COR-L47 (cell line): Measurements from ENCODE around the gene IRF2BPL.

ENCODE experiments used
- DNase-seq: peaks from one replicate; lab custom pipeline; 2025; lab: John Stamatoyannopoulos, UW

The IRF2BPL gene

DNA sequence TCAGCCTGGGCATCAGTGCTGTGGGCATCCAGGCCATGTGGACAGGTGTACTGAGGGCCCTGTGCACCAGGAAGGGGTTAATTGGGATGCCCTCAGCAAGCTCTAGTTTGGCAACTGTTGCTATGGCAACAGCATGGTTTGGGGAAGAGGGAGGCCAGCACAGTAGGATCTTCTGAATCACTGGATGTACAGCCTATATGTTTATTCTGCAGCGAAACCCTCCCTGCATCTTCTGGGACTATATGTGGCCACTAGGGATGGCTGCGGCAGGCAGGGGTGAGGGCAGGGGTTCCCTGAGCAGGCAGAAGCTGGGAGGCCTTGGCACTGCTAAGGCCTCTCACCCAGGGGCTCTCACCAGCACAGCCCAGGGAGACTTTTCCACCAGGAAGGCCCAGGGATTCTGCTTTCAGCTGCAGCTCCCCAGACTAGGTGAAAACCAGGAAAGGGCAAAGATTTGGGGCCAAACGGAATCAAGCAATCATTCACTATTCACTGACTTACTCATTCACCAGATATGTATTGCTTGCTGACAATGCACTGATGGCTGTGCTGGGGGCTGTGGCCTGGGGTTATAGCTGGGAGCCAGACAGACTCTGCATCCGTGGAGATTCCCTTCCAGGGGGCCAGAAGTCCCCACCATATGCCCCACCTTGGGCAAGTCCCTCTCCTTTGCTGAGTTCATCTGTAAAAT lies 42.8 kb downstream of the IRF2BPL start:
- DNase-seq: no peak

DNA sequence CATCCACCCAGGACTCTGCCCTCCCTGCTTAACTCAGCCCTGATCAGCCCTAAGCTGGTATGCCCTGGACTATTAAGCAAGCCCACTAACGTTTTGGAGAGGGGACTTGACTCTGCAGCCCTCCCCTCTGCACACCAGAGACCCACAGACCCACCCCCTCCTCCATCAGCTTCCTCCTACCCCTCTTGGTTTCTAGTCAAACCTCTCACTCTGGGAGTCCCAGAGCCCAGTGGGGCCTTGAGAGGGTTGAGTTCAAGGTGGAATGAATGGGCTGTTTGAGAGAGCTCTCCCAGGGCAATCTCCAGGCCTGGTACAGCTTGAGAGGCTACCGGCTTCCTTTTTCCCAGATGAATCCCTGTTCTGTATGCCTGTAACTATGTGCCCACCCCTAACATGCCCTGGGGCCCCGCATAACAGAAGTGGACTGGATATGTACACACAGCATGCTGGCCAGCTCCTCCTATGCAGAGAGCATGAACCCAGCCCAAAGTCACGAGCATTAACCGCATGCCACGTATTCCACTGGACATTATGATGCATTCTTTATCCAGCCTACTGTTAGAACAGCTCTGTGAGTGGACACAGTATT lies 43.6 kb downstream of the IRF2BPL start:
- DNase-seq: no peak

DNA sequence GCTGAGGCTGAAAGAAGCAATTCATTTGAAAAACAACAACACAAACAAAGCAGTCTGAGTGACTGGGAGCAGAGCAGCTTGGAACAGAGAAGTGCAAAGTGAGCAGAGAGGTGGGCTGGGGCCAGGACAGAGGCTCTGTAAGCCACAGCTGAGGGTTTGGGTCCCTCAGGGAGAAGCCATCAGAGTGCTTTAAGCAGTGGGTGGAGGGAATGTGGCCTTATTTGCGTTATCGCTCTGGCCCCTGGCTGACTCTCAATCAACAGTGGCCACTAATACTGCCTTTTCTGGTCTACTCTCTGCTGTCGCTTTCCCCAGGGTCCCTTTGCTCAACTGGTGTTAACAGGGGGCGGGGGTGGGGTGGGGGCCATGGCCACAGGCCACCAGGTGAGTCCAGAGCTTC lies 44.2 kb downstream of the IRF2BPL start:
- no peak for DNase-seq

DNA sequence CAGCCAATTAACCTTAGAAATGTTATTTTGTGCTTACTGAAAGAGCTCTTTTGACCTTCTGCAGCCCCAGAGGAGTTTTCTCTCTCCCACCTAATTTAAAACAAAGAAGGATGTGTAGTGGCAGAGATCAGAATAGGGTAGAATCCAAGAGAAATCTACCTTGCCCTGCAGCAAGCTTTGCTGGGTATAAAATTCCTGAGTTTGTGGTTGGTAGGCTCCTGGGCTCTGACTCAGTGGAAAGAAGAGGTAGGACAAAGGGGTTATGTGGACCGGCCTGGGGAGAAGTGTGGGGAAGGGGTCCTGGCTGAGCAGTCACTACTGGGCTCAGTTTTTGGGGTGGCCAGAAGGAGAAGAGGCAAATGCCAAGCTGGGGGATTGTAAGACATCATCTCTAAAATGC lies 46.8 kb downstream of the IRF2BPL start:
- DNase-seq: no peak

DNA sequence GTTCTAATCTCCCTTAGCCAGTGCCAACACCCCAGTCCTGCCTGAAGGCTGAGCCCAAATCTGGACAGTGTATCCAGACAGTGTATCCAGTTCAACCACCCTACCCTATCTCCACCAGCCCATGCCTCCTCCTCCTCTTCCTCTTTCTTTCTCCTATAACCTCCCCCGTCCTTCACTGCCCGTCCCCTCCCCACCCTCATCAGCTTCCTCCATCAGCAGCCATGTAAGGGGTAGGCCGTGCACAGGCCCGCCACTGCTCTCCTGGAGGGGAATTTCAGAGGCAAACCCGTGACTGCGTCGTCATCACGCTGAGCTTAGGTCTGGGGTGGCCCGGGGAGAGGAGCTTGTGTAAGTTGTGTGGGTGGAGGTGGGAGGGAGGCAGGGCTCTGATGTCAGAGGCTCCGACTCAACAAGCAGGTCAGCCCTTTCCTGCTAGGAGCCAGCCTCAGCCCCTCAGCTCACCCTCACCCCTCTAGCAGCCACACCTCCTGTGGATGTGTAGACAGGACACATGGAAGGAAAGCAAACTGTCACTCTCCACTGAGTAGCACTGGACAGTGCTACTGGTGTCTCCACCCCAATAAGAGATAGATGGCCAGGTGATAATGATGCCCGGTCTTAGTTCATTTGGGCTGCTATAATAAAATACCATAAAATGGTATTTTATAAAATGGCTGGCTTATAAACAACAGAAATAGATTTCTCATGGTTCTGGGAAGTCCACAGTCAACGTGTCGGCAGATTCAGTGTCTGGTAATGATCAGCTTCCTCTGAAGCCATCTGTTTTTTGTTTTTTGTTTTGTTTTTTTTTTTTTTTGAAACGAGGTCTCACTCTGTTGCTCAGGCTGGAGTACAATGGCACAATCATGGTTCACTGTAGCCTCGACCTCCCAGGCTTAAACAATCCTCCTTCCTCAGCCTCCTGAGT lies 50.5 kb downstream of the IRF2BPL start:
- DNase-seq: no peak

DNA sequence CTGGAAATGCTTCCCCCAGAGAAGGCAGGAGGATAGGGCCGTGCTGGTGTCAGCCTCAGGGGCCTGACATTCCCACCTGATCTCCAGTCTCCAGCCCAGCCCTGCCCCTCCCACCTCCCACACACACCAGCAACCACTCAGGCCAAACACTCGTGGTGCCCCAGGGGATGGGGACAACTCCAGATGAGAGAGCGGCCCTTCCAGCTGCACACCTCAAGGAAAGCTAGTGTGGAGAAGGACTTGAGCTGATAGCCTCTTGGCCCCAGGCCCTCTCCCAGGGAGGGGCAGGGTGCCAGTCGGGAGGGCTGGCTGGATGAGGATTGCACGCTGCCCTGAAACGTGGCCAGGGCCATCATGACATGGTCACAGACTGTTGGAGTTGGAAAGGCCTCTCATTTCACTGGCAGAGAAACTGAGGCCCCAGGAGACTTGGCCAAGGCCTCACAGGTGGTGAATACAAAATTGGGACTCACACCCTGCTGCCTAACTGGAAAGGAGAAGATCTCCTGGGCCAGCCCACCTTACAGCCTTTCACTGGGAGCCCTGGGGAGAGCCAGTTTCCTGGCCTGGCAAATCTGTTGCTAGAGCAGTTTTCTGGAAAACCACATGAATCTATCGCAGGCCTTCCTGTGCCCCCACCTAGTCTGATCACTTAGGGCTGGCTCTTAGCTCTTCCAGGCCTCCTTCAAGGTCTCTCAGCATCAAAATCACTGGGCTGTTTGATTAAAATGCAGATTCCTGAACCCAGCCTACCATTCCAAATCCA lies 52.1 kb downstream of the IRF2BPL start:
- DNase-seq: no peak

DNA sequence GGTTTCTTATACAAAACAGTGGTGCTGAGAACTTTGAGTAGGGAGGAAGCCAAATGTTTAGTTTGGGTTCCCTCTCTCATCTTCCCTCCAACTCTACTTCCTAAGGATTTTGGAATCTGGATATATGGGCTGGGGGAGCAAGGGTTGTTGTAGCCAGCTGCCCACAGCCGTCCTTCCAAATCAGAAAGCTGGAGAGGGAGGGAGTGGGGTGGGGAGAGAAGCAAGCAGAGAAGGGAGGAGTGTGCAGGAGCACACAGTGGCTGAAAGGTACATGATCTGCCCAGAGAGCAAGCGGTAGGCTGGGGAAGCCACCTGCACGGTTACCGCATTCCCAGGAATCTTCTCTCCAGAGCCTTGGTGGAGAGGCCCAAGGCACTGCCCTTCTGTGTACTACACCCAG lies 52.7 kb downstream of the IRF2BPL start:
- no peak for DNase-seq

DNA sequence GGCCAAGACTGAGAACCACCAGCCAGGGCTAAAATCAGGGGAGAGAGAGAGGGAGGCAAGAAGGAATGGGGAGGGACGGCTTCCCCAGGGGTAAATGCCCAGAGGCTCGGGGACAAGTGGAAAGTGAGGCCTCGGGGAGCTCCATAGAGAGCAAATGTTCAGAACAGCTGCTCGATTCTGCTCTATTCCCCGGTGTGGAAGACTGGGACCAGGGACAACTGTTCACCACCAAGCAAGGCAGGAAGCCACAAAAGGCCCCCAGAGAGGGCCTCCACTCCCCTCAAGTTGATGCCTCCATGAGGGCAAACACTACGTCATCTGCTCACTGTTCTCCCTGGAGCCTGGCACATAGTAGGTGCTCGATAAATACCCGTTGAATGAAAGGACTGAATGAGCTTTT lies 53.5 kb downstream of the IRF2BPL start:
- DNase-seq: no peak
